Loucy (cell line): ENCODE measurements around the gene PGAM1.
"Not testable (repeated sequence)": the region's sequence is repeated elsewhere in the genome, so short reads cannot be mapped to it uniquely, and the experiment has no call there.

Source experiments
- H2AFZ ChIP-seq: fragments of 200-600 bp; sonication (generic); 2 replicates; pipeline ENCODE4 v1.6.0; 2016; ENCODE audit warnings: antibody characterized with exemption, mild to moderate bottlenecking, low read length, moderate library complexity
- H3F3A ChIP-seq: fragments of 200-600 bp; 2 replicates; pipeline ENCODE4 v1.6.0; 2016; ENCODE audit warnings: antibody characterized with exemption, low read depth, mild to moderate bottlenecking
- H3K27me3 ChIP-seq: fragments of 200-600 bp; sonication (generic); 2 replicates; pipeline ENCODE4 v1.6.1; 2014; ENCODE audit warnings: low read length, mild to moderate bottlenecking; ENCODE audit not compliant: insufficient read depth, poor library complexity, severe bottlenecking
- H3K36me3 ChIP-seq: fragments of 200-600 bp; sonication (generic); 2 replicates; pipeline ENCODE4 v1.6.1; 2016; ENCODE audit warnings: low read length; ENCODE audit not compliant: insufficient read depth
- H3K4me1 ChIP-seq: fragments of 200-600 bp; sonication (generic); 2 replicates; pipeline ENCODE4 v1.5.1; 2014; ENCODE audit warnings: low read length, mild to moderate bottlenecking; ENCODE audit not compliant: insufficient read depth, poor library complexity, severe bottlenecking
- H3K4me2 ChIP-seq: fragments of 200-600 bp; sonication (generic); 2 replicates; pipeline ENCODE4 v1.6.0; 2014; ENCODE audit warnings: antibody characterized with exemption, low read length, low read depth, mild to moderate bottlenecking; ENCODE audit not compliant: poor library complexity, severe bottlenecking
- H3K4me3 ChIP-seq: fragments of 200-600 bp; sonication (generic); 2 replicates; pipeline ENCODE4 v1.5.1; 2014; ENCODE audit warnings: low read length, mild to moderate bottlenecking, mixed read lengths; ENCODE audit not compliant: poor library complexity, severe bottlenecking
- H3K79me2 ChIP-seq: fragments of 200-600 bp; sonication (generic); 2 replicates; pipeline ENCODE4 v1.6.1; 2014; ENCODE audit warnings: low read length; ENCODE audit not compliant: insufficient read depth
- H3K9ac ChIP-seq: fragments of 200-600 bp; sonication (generic); 2 replicates; pipeline ENCODE4 v1.6.0; 2014; ENCODE audit warnings: mild to moderate bottlenecking, low read depth, low read length, moderate library complexity; ENCODE audit not compliant: poor library complexity, severe bottlenecking
- H3K9me2 ChIP-seq: fragments of 200-600 bp; sonication (generic); replicated peaks from 2 replicates; pipeline ENCODE4 v1.6.1; 2016; ENCODE audit warnings: low read depth, low read length, mixed read lengths
- H3K9me3 ChIP-seq: fragments of 200-600 bp; sonication (generic); 2 replicates; pipeline ENCODE4 v1.6.1; 2014; ENCODE audit warnings: mild to moderate bottlenecking, antibody characterized with exemption, low read length, low read depth; ENCODE audit not compliant: insufficient read depth
- H4K20me1 ChIP-seq: fragments of 200-600 bp; sonication (generic); 2 replicates; pipeline ENCODE4 v1.6.0; 2014; ENCODE audit warnings: antibody characterized with exemption, low read length, mild to moderate bottlenecking; ENCODE audit not compliant: insufficient read depth, poor library complexity, severe bottlenecking
- CTCF ChIP-seq: fragments of 200-600 bp; sonication (generic); conservative IDR thresholded peaks from 2 replicates; pipeline ENCODE4 v1.5.1; 2014; ENCODE audit warnings: mild to moderate bottlenecking, antibody characterized with exemption, low read length
- EZH2phosphoT487 ChIP-seq: fragments of 200-600 bp; IDR thresholded peaks from 2 replicates; pipeline ENCODE4 v1.6.1; 2018; ENCODE audit warnings: antibody characterized with exemption, mild to moderate bottlenecking, moderate library complexity, borderline replicate concordance

Gene PGAM1

GRCh38 chr10:97466755-97467154, 40.8 kb downstream of the PGAM1 start:
- Histone ChIP-seq H3K4me2 (no peak overlapping the region), H3K4me3 (no peak overlapping the region), H2AFZ (no peak overlapping the region), H3K36me3 (peaks cover 80% of the 10 kb centered on the region), H3F3A (no peaks in the 10 kb centered on the region), H3K4me1 (no peaks in the 10 kb centered on the region), H3K27me3 (no peaks in the 10 kb centered on the region), H3K9me2 (no peaks in the 10 kb centered on the region), H3K9me3 (no peaks in the 10 kb centered on the region), H3K9ac (no peak overlapping the region), H4K20me1 (no peaks in the 10 kb centered on the region), H3K79me2 (no peaks in the 10 kb centered on the region)
- no peak for TF ChIP-seq EZH2phosphoT487
- no peak for TF ChIP-seq CTCF

GRCh38 chr10:97468162-97468561, 42.2 kb downstream of the PGAM1 start:
- Histone ChIP-seq H3K36me3 (peaks cover 78% of the 10 kb centered on the region), H3K9me2 (no peaks in the 10 kb centered on the region), H3K9ac (no peak overlapping the region), H3K4me2 (no peak overlapping the region), H3K4me1 (no peaks in the 10 kb centered on the region), H3K27me3 (no peaks in the 10 kb centered on the region), H3K9me3 (no peaks in the 10 kb centered on the region), H3F3A (no peaks in the 10 kb centered on the region), H3K79me2 (no peaks in the 10 kb centered on the region), H3K4me3 (no peak overlapping the region), H4K20me1 (no peaks in the 10 kb centered on the region), H2AFZ (no peak overlapping the region)
- TF ChIP-seq CTCF (no peak), EZH2phosphoT487 (no peak)

- not testable (repeated sequence) for H3K4me3 ChIP-seq, H3F3A ChIP-seq, H3K4me1 ChIP-seq, H3K9me3 ChIP-seq, H3K79me2 ChIP-seq, H3K27me3 ChIP-seq, H3K9ac ChIP-seq, H3K9me2 ChIP-seq, H4K20me1 ChIP-seq, H2AFZ ChIP-seq, H3K4me2 ChIP-seq
- peaks cover 79% of the 10 kb centered on the region for H3K36me3 ChIP-seq
Measured at GRCh38 chr10:97468781-97469180, 42.8 kb downstream of the PGAM1 start.

GRCh38 chr10:97474918-97475317, 48.9 kb downstream of the PGAM1 start:
- Histone ChIP-seq H3K9ac (no peak overlapping the region), H3F3A (no peaks in the 10 kb centered on the region), H3K4me3 (no peak overlapping the region), H3K9me3 (no peaks in the 10 kb centered on the region), H3K36me3 (peaks cover 92% of the 10 kb centered on the region; the same call in 1 of the 2 replicates), H3K4me2 (no peak overlapping the region), H3K27me3 (no peaks in the 10 kb centered on the region), H3K4me1 (no peaks in the 10 kb centered on the region), H3K79me2 (no peaks in the 10 kb centered on the region), H4K20me1 (no peaks in the 10 kb centered on the region), H2AFZ (no peak overlapping the region), H3K9me2 (no peaks in the 10 kb centered on the region)
- TF ChIP-seq CTCF (no peak), EZH2phosphoT487 (no peak)
